NCI-H748 treated with DMSO at 0.1 percent for 48 hours (cell line): ENCODE results near the gene LRMDA.

Source experiments
- DNase-seq: peaks from one replicate; lab custom pipeline; 2025; lab: John Stamatoyannopoulos, UW

Gene LRMDA

GRCh38 chr10:75476985-75477384, 45.6 kb downstream of the LRMDA start:
- no peak for DNase-seq

- DNase-seq: no peak
Observed at GRCh38 chr10:75477680-75478079, 46.3 kb downstream of the LRMDA start.

GRCh38 chr10:75480374-75480773, 49.0 kb downstream of the LRMDA start:
- DNase-seq: no peak

GRCh38 chr10:75483188-75483587, 51.8 kb downstream of the LRMDA start:
- DNase-seq: no peak

- no peak for DNase-seq
Observed at GRCh38 chr10:75484717-75485116, 53.3 kb downstream of the LRMDA start.

GRCh38 chr10:75486591-75486990, 55.2 kb downstream of the LRMDA start:
- no peak for DNase-seq

GRCh38 chr10:75487087-75487754, 55.8 kb downstream of the LRMDA start:
- no peak for DNase-seq

- DNase-seq: no peak
Observed at GRCh38 chr10:75487755-75488125, 56.3 kb downstream of the LRMDA start.

- no peak for DNase-seq
Observed at GRCh38 chr10:75492173-75492925, 60.9 kb downstream of the LRMDA start.

- DNase-seq: no peak
Observed at GRCh38 chr10:75493464-75493863, 62.0 kb downstream of the LRMDA start.

- DNase-seq: no peak
Observed at GRCh38 chr10:75495434-75496190, 64.2 kb downstream of the LRMDA start.

- DNase-seq: no peak
Observed at GRCh38 chr10:75496191-75496567, 64.8 kb downstream of the LRMDA start.

GRCh38 chr10:75497997-75498883, 66.8 kb downstream of the LRMDA start:
- no peak for DNase-seq

GRCh38 chr10:75498884-75499350, 67.5 kb downstream of the LRMDA start:
- DNase-seq: no peak

- DNase-seq: no peak
Observed at GRCh38 chr10:75499556-75500160, 68.2 kb downstream of the LRMDA start.

GRCh38 chr10:75502389-75502788, 71.0 kb downstream of the LRMDA start:
- DNase-seq: no peak

- DNase-seq: no peak
Observed at GRCh38 chr10:75502838-75503237, 71.4 kb downstream of the LRMDA start.

GRCh38 chr10:75505293-75505692, 73.9 kb downstream of the LRMDA start:
- DNase-seq: no peak

GRCh38 chr10:75505840-75506506, 74.5 kb downstream of the LRMDA start:
- DNase-seq: no peak

GRCh38 chr10:75506930-75507329, 75.5 kb downstream of the LRMDA start:
- no peak for DNase-seq

GRCh38 chr10:75507469-75507868, 76.0 kb downstream of the LRMDA start:
- no peak for DNase-seq
